SK-N-SH (cell line): ENCODE measurements around the gene CKAP4. TPM values are rescaled to one million over a fixed set of nuclear protein-coding genes. Genes with fewer than 3 reads are reported as not detected.

ENCODE experiments used
- CTCF ChIA-PET: fragments of 300-600, 350-600 bp; formaldehyde crosslinking; extraction: SDS; loops from one replicate; lab custom pipeline; 2021; lab: Yijun Ruan, JAX
- POLR2A ChIA-PET: fragments of 350-600 bp; sonication (Branson Sonifier 250); formaldehyde crosslinking; extraction: SDS; loops from one replicate; lab custom pipeline; 2020; ENCODE audit warnings: antibody characterized with exemption, inconsistent platforms; lab: Yijun Ruan, JAX
- DNase-seq: peaks from one replicate; pipeline ENCODE4 v3.0.0; 2012
- H2AFZ ChIP-seq: fragments of 200-600 bp; sonication (generic); 2 replicates; pipeline ENCODE4 v1.8.1; 2016; ENCODE audit warnings: antibody characterized with exemption, mild to moderate bottlenecking, low read depth
- H3F3A ChIP-seq: fragments of 200-600 bp; sonication (generic); replicated peaks from 2 replicates; pipeline ENCODE3; 2016; ENCODE audit warnings: antibody characterized with exemption, mild to moderate bottlenecking; ENCODE audit not compliant: insufficient read depth
- H3K27ac ChIP-seq, 2 experiments: fragments of 200-500 bp in 1 of 2; fragments of 200-600 bp in 1 of 2; sonication (Bioruptor generic) in 1 of 2; sonication (generic), shearing (Covaris generic) in 1 of 2; 2 replicates each; pipeline versions ENCODE4 v1.5.1 to v1.6.1; 2014 to 2016; ENCODE audit warnings: low read depth in 2 of 2, inconsistent platforms in 1 of 2, low read length in 1 of 2, mild to moderate bottlenecking in 1 of 2, mixed read lengths in 1 of 2
- H3K27me3 ChIP-seq: fragments of 200-600 bp; sonication (generic), shearing (Covaris generic); 2 replicates; pipeline ENCODE4 v1.6.1; 2016; ENCODE audit warnings: mixed run types; ENCODE audit not compliant: insufficient read depth
- H3K36me3 ChIP-seq, 2 experiments: fragments of 200-500 bp in 1 of 2; fragments of 200-600 bp in 1 of 2; sonication (Bioruptor generic) in 1 of 2; sonication (generic) in 1 of 2; replicated peaks in 1 of 2; 2 replicates each; pipeline versions ENCODE3 to v1.5.1; 2014 to 2016; ENCODE audit warnings: low read length in 1 of 2, mild to moderate bottlenecking in 1 of 2; ENCODE audit not compliant: insufficient read depth in 2 of 2, control insufficient read depth in 1 of 2
- H3K4me1 ChIP-seq, 2 experiments: fragments of 200-500 bp in 1 of 2; fragments of 200-600 bp in 1 of 2; sonication (Bioruptor generic) in 1 of 2; sonication (generic), shearing (Covaris generic) in 1 of 2; 2 replicates each; pipeline versions ENCODE4 v1.5.1 to v1.6.1; 2014 to 2016; ENCODE audit warnings: low read depth in 1 of 2, low read length in 1 of 2, mixed run types in 1 of 2; ENCODE audit not compliant: insufficient read depth in 2 of 2, control insufficient read depth in 1 of 2
- H3K4me2 ChIP-seq: fragments of 200-600 bp; sonication (generic), shearing (Covaris generic); 2 replicates; pipeline ENCODE4 v1.6.1; 2017; ENCODE audit warnings: mixed run types
- H3K4me3 ChIP-seq, 2 experiments: fragments of 200-500 bp in 1 of 2; fragments of 200-600 bp in 1 of 2; sonication (Bioruptor generic) in 1 of 2; sonication (generic), shearing (Covaris generic) in 1 of 2; 2 replicates each; pipeline versions ENCODE4 v1.5.1 to v1.8.1; 2014 to 2016; ENCODE audit warnings: low read depth in 2 of 2, inconsistent platforms in 1 of 2, low read length in 1 of 2, mild to moderate bottlenecking in 1 of 2, mixed read lengths in 1 of 2, moderate library complexity in 1 of 2
- H3K79me2 ChIP-seq: fragments of 200-600 bp; sonication (generic); 2 replicates; pipeline ENCODE4 v1.8.1; 2017; ENCODE audit warnings: mild to moderate bottlenecking; ENCODE audit not compliant: insufficient read depth
- H3K9ac ChIP-seq: fragments of 200-600 bp; sonication (generic); 2 replicates; pipeline ENCODE4 v1.6.1; 2017; ENCODE audit warnings: mixed run types
- H3K9me2 ChIP-seq: fragments of 200-600 bp; sonication (generic); 2 replicates; pipeline ENCODE4 v1.6.1; 2017; ENCODE audit warnings: mixed run types
- H3K9me3 ChIP-seq: fragments of 200-600 bp; sonication (generic); 2 replicates; pipeline ENCODE4 v1.6.1; 2017; ENCODE audit warnings: mixed run types, mild to moderate bottlenecking, moderate library complexity
- H4K20me1 ChIP-seq: fragments of 200-600 bp; sonication (generic); 2 replicates; pipeline ENCODE4 v1.6.1; 2017; ENCODE audit warnings: mild to moderate bottlenecking, mixed run types; ENCODE audit not compliant: insufficient read depth
- CHD2 ChIP-seq: fragments of 150-350 bp; IDR thresholded peaks from 2 replicates; pipeline ENCODE4 v1.6.1; 2018; ENCODE audit warnings: low read length; ENCODE audit not compliant: partially characterized antibody
- EZH2phosphoT487 ChIP-seq: fragments of 200-600 bp; sonication (generic); IDR thresholded peaks from 2 replicates; pipeline ENCODE4 v1.6.1; 2017; ENCODE audit warnings: low read depth, mixed run types, mild to moderate bottlenecking, antibody characterized with exemption, moderate library complexity, borderline replicate concordance
- FOXJ3 ChIP-seq: sonication (generic); formaldehyde crosslinking; IDR thresholded peaks from 2 replicates; pipeline ENCODE4 v1.5.1; 2020; ENCODE audit warnings: mild to moderate bottlenecking, missing genetic modification reagents
- FOXM1 ChIP-seq: IDR thresholded peaks from 2 replicates; pipeline ENCODE4 v1.4.0; 2012; ENCODE audit warnings: low read depth, mild to moderate bottlenecking
- JUND ChIP-seq: IDR thresholded peaks from 2 replicates; pipeline ENCODE4 v1.4.0; 2012
- MEF2A ChIP-seq: IDR thresholded peaks from 2 replicates; pipeline ENCODE4 v1.4.0; 2012; ENCODE audit warnings: low read depth, borderline replicate concordance
- POLR2AphosphoS5 ChIP-seq: IDR thresholded peaks from 2 replicates; pipeline ENCODE4 v1.6.1; 2012; ENCODE audit warnings: low read depth, low read length
- RAD21 ChIP-seq: IDR thresholded peaks from 2 replicates; pipeline ENCODE4 v1.6.1; 2012; ENCODE audit warnings: mild to moderate bottlenecking, low read length
- RFX5 ChIP-seq: IDR thresholded peaks from 2 replicates; pipeline ENCODE4 v1.6.1; 2012; ENCODE audit warnings: mild to moderate bottlenecking, improper control_type of control experiment, low read length
- TAF1 ChIP-seq: IDR thresholded peaks from 2 replicates; pipeline ENCODE4 v1.6.1; 2012; ENCODE audit warnings: low read depth, mild to moderate bottlenecking, low read length, moderate library complexity, borderline replicate concordance
- WGBS: methylation state at CpG from one replicate; pipeline ENCODE4 v1.1.6; 2017; ENCODE audit warnings: low lambda C conversion rate; 5-methylcytosine and 5-hydroxymethylcytosine counted together
- polyA plus RNA-seq, 3 experiments: library from polyadenylated mRNA; depleted of rRNA; stranded (reverse); fragments of >200 nt; gene quantifications; 2 replicates each; pipeline ENCODE4 v1.2.3, GENCODE V29; 2012
- TF ChIP-seq, protein P1 (sequence below): IDR thresholded peaks from 2 replicates; pipeline ENCODE4 v1.4.0; 2012; ENCODE audit warnings: low read depth
- TF ChIP-seq, protein P2 (sequence below): IDR thresholded peaks from 2 replicates; pipeline ENCODE4; 2012
- TF ChIP-seq, protein P3 (sequence below): fragments of 150-350 bp; IDR thresholded peaks from 2 replicates; pipeline ENCODE4 v1.6.1; 2017; ENCODE audit warnings: antibody characterized with exemption, low read length, low read depth, borderline replicate concordance
- TF ChIP-seq, protein P4 (sequence below): IDR thresholded peaks from 2 replicates; pipeline ENCODE4 v1.6.1; 2012; ENCODE audit warnings: mild to moderate bottlenecking, low read depth, low read length, moderate library complexity

The CKAP4 gene
- polyA plus RNA-seq, 1 of the 3 experiments (the other 2 are of a cell fraction), result 113 TPM

DNA sequence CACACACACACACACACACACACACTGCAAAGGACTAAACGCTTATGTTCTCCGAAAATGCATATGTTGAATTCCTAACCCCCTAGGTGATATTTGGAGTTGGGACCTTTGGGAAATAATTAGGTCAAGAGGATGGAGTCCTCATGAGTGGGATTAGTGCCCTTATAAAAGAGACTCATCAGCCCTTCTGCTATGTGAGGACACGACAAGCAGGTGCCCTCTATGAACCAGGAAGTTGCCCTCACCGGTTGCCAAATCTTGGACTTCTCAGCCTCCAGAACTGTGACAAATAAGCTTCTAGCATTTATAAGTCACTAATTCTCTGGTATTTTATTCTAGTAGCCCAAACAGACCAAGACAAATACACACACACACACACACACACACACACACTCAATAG is 34.0 kb upstream of the CKAP4 start (continued):
- TF ChIP-seq EZH2phosphoT487 (no peak), TAF1 (no peak), JUND (no peak), MEF2A (no peak)
- TF ChIP-seq, protein P1, sequence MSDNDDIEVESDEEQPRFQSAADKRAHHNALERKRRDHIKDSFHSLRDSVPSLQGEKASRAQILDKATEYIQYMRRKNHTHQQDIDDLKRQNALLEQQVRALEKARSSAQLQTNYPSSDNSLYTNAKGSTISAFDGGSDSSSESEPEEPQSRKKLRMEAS, result no peak

DNA sequence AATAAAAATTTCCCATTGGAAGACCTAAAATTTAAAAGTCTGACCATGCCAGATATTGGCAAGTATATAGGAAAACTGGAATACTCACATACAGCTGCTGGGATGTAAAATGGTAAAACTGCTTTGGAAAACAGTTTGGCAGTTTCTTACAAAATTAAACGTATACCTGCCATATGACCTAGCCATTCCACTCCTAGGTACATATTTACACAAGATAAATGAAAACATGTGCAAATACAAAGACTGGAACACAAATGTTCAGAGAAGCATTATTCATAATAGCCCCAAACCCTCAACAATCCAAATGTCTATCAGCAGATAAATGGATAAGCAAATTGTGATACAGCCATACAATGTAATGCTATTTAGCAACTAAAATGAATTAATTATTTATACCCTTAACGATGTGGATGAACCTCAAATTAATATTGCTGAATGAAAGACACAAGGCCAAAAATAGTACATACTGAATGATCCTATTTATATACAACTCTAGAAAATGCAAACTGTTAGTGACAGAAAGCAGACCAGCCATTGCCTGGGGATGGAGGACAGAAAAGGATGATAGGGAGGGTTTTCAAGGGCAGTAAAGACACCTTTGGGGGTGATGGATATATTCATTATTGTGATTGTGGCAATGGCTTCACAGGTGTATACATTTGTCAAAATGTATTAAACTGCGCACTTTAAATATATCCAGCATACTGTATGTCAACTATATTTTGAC is 33.4 kb upstream of the CKAP4 start:
- no peak overlapping the region for H3K27ac ChIP-seq
- 42% methylated on average over 3 of the region's 3 CpGs for WGBS
- H3K9ac ChIP-seq, result no peak overlapping the region
- DNase-seq, result no peak
- no peaks in the 10 kb centered on the region for H3K9me3 ChIP-seq
- H4K20me1 ChIP-seq, result no peaks in the 10 kb centered on the region
- CTCF ChIA-PET, result interaction anchor here (1.0 to 12.2 kb wide), 8 partner anchors 8 to 56 kb away, joined by 3 to 173 read pairs (median 4); no protein-coding TSS in a partner anchor
- H2AFZ ChIP-seq, result no peak overlapping the region
- no peak overlapping the region for H3K4me3 ChIP-seq
- no peaks in the 10 kb centered on the region for H3K27me3 ChIP-seq
- no peaks in the 10 kb centered on the region for H3K4me1 ChIP-seq
- POLR2A ChIA-PET, result no interaction called here
- TF ChIP-seq, protein P1, result no peak
- TF ChIP-seq CHD2 (no peak), RAD21 (no peak)
- TF ChIP-seq, protein P2, sequence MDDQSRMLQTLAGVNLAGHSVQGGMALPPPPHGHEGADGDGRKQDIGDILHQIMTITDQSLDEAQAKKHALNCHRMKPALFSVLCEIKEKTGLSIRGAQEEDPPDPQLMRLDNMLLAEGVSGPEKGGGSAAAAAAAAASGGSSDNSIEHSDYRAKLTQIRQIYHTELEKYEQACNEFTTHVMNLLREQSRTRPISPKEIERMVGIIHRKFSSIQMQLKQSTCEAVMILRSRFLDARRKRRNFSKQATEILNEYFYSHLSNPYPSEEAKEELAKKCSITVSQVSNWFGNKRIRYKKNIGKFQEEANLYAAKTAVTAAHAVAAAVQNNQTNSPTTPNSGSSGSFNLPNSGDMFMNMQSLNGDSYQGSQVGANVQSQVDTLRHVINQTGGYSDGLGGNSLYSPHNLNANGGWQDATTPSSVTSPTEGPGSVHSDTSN, result no peak
- no peaks in the 10 kb centered on the region for H3K36me3 ChIP-seq
- H3K79me2 ChIP-seq, result no peaks in the 10 kb centered on the region
- H3F3A ChIP-seq, result no peaks in the 10 kb centered on the region
- no peaks in the 10 kb centered on the region for H3K9me2 ChIP-seq
- no peak overlapping the region for H3K4me2 ChIP-seq

DNA sequence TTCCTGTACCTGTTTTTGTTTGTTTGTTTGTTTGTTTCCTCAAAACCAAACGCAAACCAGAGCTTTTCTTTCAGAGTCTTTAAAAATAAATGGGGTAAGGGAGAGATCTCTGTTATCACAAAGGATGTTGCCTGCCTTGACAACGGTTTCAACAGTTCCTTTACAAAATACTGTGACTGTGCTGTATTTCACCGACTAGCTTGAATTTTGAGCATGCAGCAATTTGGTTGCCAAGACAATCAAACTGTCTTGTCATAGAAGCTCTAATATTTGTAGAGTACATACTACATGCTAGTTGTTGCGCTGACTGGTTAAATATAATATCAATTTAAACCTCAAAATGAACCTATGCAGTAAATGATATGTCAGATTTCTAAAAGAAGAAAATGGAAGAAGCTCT is 32.3 kb upstream of the CKAP4 start:
- no peak for DNase-seq
- H3K9ac ChIP-seq, result no peak overlapping the region
- H3K9me3 ChIP-seq, result no peaks in the 10 kb centered on the region
- H4K20me1 ChIP-seq, result no peaks in the 10 kb centered on the region
- H3K4me1 ChIP-seq, result no peaks in the 10 kb centered on the region
- ChIA-PET POLR2A (no interaction called here), CTCF (interaction anchor here (1.2 to 12.2 kb wide), 3 partner anchors 17 to 78 kb away, joined by 4 to 173 read pairs (median 6); partner anchors contain the start of gene POLR3B)
- H3K4me3 ChIP-seq, result no peak overlapping the region
- H3K9me2 ChIP-seq, result no peaks in the 10 kb centered on the region
- WGBS, result 72% methylated on average over 4 of the region's 4 CpGs
- H2AFZ ChIP-seq, result no peak overlapping the region
- H3K79me2 ChIP-seq, result no peaks in the 10 kb centered on the region
- H3K27ac ChIP-seq, result no peak overlapping the region
- no peaks in the 10 kb centered on the region for H3F3A ChIP-seq
- no peak overlapping the region for H3K4me2 ChIP-seq
- H3K27me3 ChIP-seq, result no peaks in the 10 kb centered on the region
- no peaks in the 10 kb centered on the region for H3K36me3 ChIP-seq
- TF ChIP-seq TAF1, result no peak
- TF ChIP-seq FOXM1, result no peak
- TF ChIP-seq, protein P3, sequence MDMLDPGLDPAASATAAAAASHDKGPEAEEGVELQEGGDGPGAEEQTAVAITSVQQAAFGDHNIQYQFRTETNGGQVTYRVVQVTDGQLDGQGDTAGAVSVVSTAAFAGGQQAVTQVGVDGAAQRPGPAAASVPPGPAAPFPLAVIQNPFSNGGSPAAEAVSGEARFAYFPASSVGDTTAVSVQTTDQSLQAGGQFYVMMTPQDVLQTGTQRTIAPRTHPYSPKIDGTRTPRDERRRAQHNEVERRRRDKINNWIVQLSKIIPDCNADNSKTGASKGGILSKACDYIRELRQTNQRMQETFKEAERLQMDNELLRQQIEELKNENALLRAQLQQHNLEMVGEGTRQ, result no peak
- TF ChIP-seq RAD21, result no peak
- no peak for TF ChIP-seq JUND
- no peak for TF ChIP-seq RFX5
- TF ChIP-seq POLR2AphosphoS5, result no peak
- TF ChIP-seq, protein P2, result no peak
- TF ChIP-seq, protein P4, sequence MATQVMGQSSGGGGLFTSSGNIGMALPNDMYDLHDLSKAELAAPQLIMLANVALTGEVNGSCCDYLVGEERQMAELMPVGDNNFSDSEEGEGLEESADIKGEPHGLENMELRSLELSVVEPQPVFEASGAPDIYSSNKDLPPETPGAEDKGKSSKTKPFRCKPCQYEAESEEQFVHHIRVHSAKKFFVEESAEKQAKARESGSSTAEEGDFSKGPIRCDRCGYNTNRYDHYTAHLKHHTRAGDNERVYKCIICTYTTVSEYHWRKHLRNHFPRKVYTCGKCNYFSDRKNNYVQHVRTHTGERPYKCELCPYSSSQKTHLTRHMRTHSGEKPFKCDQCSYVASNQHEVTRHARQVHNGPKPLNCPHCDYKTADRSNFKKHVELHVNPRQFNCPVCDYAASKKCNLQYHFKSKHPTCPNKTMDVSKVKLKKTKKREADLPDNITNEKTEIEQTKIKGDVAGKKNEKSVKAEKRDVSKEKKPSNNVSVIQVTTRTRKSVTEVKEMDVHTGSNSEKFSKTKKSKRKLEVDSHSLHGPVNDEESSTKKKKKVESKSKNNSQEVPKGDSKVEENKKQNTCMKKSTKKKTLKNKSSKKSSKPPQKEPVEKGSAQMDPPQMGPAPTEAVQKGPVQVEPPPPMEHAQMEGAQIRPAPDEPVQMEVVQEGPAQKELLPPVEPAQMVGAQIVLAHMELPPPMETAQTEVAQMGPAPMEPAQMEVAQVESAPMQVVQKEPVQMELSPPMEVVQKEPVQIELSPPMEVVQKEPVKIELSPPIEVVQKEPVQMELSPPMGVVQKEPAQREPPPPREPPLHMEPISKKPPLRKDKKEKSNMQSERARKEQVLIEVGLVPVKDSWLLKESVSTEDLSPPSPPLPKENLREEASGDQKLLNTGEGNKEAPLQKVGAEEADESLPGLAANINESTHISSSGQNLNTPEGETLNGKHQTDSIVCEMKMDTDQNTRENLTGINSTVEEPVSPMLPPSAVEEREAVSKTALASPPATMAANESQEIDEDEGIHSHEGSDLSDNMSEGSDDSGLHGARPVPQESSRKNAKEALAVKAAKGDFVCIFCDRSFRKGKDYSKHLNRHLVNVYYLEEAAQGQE, result no peak
- TF ChIP-seq FOXJ3 (CRISPR knock-in tag), result no peak
